Skeletal muscle tissue (tissue), 4 donors: ENCODE measurements around the gene ZBTB42. TPM values are rescaled to one million over a fixed set of nuclear protein-coding genes. Genes with fewer than 3 reads are reported as not detected.

Experiments
- H3K27ac ChIP-seq: one replicate; pipeline ENCODE4 v1.7.0; 2013; ENCODE audit warnings: mild to moderate bottlenecking, low read depth, low read length, inconsistent platforms
- H3K27me3 ChIP-seq, 3 donors: one replicate each; pipeline ENCODE4 v1.7.0; 2013; ENCODE audit warnings: low read length in 3 of 3; ENCODE audit not compliant: control insufficient read depth in 3 of 3, insufficient read depth in 3 of 3
- H3K36me3 ChIP-seq, 3 donors: one replicate each; pipeline ENCODE4 v1.7.0; 2013; ENCODE audit warnings: low read length in 3 of 3; ENCODE audit not compliant: control insufficient read depth in 3 of 3, insufficient read depth in 3 of 3
- H3K4me1 ChIP-seq, 3 donors: one replicate each; pipeline ENCODE4 v1.7.0; 2013; ENCODE audit warnings: low read length in 3 of 3, mild to moderate bottlenecking in 3 of 3; ENCODE audit not compliant: control insufficient read depth in 3 of 3, insufficient read depth in 3 of 3
- H3K4me3 ChIP-seq, 3 donors: one replicate each; pipeline ENCODE4 v1.7.0; 2013; ENCODE audit warnings: low read length in 3 of 3
- H3K9ac ChIP-seq, 3 donors: one replicate each; pipeline ENCODE4 v1.7.0; 2013; ENCODE audit warnings: low read length in 3 of 3, mild to moderate bottlenecking in 3 of 3, moderate library complexity in 2 of 3, low read depth in 1 of 3
- H3K9me3 ChIP-seq, 3 donors: one replicate each; pipeline ENCODE4 v1.7.0; 2013; ENCODE audit warnings: low read length in 3 of 3; ENCODE audit not compliant: control insufficient read depth in 3 of 3
- total RNA-seq: library from RNA; depleted of rRNA; stranded (reverse); fragments of >200 nt; gene quantifications from one replicate; pipeline ENCODE4 v1.2.3, GENCODE V29; 2014
- donor health status: Osteomylitis.

ZBTB42 gene
- total RNA-seq, 1 donor from 2014 or later, result 3.7 TPM

DNA sequence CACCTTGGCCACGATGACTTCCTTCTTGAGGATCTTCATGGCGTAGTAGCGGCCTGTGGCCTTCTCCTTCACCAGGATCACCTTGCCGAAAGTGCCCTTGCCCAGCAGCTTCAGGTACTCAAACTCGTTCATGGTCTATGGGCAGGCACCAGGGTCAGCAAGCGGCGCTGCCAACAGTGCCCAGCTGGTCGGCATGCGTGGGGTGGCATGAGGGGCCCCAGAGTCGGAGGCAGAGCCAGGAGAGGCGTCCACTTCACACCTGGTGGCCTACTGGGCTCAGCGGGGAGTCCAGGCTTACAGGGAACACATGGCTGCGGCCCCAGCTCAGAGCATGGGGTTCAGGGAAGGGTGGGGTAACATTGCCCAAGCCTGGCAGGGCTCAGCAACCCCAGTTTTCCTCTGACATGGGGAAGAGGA lies 25.8 kb upstream of the ZBTB42 start:
- no peak overlapping the region for H3K9ac ChIP-seq
- no peak overlapping the region for H3K27ac ChIP-seq
- no peaks in the 10 kb centered on the region for H3K9me3 ChIP-seq
- H3K36me3 ChIP-seq, result peaks cover 34 to 44% (median 41%) of the 10 kb centered on the region in 3 donors
- no peak overlapping the region for H3K4me3 ChIP-seq
- H3K27me3 ChIP-seq, result no peaks in the 10 kb centered on the region
- H3K4me1 ChIP-seq, result no peaks in the 10 kb centered on the region

DNA sequence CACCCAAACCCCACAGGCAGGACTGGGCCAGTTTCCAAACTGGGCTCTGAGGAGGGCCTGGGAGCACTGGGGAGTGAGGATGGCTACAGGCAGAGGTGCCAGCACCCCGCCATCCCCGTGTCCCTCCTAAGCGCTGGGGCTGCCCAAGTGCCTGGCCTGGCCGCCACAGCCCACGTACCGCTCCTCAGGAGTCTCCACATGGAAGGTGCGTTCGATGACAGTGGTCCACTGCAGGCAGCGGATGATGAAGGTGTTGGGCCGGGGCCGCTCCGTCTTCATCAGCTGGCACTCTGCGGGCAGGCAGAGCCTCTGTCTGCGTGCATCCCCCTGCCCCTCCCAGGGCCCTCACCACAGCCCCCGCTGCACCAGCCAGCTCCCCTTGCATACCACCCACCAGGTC lies 24.4 kb upstream of the ZBTB42 start:
- Histone ChIP-seq H3K4me1 (no peaks in the 10 kb centered on the region), H3K36me3 (peaks cover 25 to 35% (median 32%) of the 10 kb centered on the region in 3 donors), H3K27me3 (no peaks in the 10 kb centered on the region), H3K9me3 (no peaks in the 10 kb centered on the region), H3K4me3 (no peak overlapping the region), H3K27ac (no peak overlapping the region), H3K9ac (no peak overlapping the region)

DNA sequence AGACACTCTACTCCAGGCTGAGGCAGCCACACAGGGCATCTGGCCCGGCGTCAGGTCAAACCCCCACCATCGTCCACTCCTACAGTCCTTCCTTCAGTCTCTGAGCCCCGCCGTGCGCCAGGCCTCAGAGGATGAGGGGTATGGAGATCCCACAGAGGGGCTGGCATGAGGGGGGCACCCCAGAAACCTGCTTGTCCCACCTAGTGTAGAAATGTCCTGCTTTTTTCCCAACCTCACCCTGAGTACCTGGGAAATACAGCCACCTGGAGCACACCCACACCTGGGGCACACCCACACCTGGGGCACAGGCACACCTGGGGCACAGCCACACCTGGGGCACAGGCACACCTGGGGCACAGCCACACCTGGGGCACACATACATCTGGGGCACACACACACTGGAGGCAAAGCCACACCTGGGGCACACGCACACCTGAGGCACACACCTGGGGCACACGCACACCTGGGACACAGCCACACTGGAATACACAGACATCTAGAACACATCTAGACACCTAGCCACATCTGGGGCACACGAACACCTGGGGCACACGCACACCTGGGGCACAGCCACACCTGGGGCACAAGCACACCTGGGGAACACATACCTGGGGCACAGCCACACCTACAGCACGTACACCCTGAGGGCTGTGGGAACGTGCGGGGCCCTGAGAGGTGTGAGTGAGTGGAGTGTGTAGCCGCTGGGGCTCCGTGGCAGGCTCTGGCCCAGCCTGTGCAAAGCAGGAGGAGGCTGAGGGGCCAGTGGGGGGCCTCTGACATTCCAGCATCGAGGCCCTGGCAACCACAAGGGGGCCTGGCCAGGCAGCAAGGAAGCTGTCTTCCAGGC lies 23.7 kb upstream of the ZBTB42 start:
- no peak overlapping the region for H3K27ac ChIP-seq
- H3K9me3 ChIP-seq, result no peaks in the 10 kb centered on the region
- H3K4me3 ChIP-seq, result no peak overlapping the region
- H3K36me3 ChIP-seq, result peaks cover 18 to 28% (median 25%) of the 10 kb centered on the region in 3 donors
- no peaks in the 10 kb centered on the region for H3K4me1 ChIP-seq
- H3K9ac ChIP-seq, result no peak overlapping the region
- H3K27me3 ChIP-seq, result no peaks in the 10 kb centered on the region

DNA sequence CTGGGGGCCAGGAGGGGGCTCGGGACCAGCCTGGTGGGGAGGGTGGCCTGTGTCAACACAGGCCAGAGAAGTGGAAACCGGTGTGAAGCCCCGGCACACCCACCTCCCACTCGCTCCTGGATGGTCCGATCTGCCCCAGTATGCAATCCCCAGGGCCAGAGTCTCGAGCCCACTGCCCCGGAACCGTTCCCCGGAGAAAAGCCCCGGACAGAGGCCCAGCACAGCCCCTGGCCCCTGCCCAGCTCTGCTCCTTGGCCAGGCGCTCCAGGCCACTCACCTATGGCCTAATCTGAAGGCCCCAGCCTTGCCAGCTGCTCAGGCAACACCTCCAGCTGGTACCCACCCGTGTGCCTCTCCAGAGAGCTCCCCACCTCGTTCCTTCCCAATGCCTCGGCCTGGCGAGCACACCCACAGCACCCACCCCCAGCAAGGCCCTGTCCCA lies 23.1 kb upstream of the ZBTB42 start:
- Histone ChIP-seq H3K27me3 (no peaks in the 10 kb centered on the region), H3K4me1 (no peaks in the 10 kb centered on the region), H3K4me3 (no peak overlapping the region), H3K9me3 (no peaks in the 10 kb centered on the region), H3K27ac (no peak overlapping the region), H3K9ac (no peak overlapping the region), H3K36me3 (peaks cover 13 to 22% (median 19%) of the 10 kb centered on the region in 3 donors)

DNA sequence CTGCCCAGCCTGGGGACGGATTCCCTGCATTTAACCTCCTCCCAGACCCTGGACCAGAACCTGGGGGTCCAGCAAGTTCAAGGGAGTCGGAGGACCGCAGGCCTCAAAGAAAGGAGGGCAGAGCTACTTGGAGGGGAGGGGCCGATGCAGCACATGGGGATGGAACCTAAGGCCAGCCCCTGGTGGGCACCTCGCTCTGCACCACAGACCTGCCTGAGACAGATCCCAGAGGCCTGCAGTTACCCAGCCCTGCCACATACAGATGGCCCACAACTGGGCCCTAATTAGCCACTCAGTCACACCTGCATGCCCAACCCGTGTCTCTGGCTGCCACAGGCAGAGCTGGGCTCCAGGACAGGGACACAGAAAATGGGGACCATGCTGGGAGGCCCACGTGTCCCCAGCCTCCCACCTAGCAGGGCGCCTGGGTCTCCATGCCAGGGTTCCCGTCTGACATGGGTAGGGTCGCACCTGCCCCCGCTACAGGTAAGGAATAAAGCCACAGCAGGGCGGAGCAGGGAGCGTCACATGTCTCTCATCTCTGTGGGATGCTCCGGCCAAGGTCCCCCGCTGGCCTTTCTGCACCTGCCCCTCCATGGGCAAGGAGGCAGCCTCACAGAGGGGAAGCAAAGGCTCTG lies 22.1 kb upstream of the ZBTB42 start:
- Histone ChIP-seq H3K27me3 (no peaks in the 10 kb centered on the region), H3K36me3 (peaks cover 8 to 14% (median 13%) of the 10 kb centered on the region in 3 donors), H3K27ac (no peak overlapping the region), H3K9ac (no peak overlapping the region), H3K4me1 (no peaks in the 10 kb centered on the region), H3K9me3 (no peaks in the 10 kb centered on the region), H3K4me3 (no peak overlapping the region)

DNA sequence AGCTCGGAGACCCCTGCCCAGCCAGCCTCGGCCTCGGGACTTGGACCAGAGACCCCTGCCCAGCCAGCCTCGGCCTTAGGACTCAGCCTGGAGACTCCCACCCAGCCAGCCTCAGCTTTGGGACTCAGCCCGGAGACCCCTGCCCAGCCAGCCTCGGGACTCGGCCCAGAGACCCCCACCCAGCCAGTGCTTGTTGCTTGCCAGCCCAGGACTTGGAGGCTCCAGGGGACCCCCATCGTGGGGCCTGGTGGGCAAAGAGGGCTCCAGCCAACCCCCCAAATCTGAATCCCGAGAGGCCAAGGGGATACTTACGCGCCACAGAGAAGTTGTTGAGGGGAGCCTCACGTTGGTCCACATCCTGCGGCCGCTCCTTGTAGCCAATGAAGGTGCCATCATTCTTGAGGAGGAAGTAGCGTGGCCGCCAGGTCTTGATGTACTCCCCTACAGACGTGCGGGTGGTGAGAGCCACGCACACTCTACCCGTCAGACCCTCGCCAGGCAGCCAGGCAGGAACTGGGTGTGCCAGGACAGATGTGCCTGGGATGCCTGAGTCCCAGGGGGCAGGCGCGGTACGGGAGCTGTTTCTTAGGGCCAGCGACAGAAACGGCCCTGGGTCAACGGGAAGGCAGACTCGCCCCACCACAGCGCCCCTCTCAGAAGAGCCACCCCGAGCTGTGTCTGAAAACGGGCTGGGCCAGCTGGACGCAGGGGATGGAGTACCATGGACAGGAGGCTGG lies 21.0 kb upstream of the ZBTB42 start:
- H3K36me3 ChIP-seq, result peaks cover 6 to 10% (median 8%) of the 10 kb centered on the region in 3 donors

DNA sequence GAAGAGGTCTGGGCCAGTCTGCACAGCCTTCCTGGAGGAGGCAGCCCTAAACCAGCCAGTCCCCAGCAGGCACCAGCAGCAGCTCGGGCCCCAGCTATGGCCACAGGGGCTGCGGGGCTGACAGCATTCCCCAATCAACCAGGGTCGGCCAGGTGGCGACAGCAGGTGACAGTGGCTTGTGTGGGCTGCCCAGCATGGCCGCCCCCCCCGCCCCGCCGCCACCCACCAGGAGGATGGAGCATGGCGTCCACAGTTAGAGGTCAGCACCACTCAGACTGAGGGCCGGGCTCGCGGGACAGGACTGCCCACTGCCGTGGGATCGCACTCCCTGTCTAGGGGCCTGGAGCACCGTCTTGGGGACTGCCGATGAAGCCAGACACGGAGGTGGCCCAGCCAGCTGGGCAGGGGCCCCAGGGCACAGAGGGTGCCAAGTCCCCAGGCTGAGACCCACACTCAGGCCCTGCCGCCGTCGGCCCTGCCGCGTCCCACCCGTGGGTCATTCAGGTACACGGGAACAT lies 20.3 kb upstream of the ZBTB42 start:
- H3K27ac ChIP-seq, result no peak overlapping the region
- H3K9me3 ChIP-seq, result no peaks in the 10 kb centered on the region
- peaks cover 2 to 6% (median 6%) of the 10 kb centered on the region in 3 donors for H3K36me3 ChIP-seq
- no peaks in the 10 kb centered on the region for H3K4me1 ChIP-seq
- H3K4me3 ChIP-seq, result no peak overlapping the region
- H3K9ac ChIP-seq, result no peak overlapping the region
- no peaks in the 10 kb centered on the region for H3K27me3 ChIP-seq

More for the DNA sequence above, 21.0 kb upstream of the ZBTB42 start:
- H3K4me3 ChIP-seq, result no peak overlapping the region
- H3K9ac ChIP-seq, result no peak overlapping the region
- no peaks in the 10 kb centered on the region for H3K4me1 ChIP-seq
- no peaks in the 10 kb centered on the region for H3K9me3 ChIP-seq
- H3K27me3 ChIP-seq, result no peaks in the 10 kb centered on the region
- no peak overlapping the region for H3K27ac ChIP-seq

DNA sequence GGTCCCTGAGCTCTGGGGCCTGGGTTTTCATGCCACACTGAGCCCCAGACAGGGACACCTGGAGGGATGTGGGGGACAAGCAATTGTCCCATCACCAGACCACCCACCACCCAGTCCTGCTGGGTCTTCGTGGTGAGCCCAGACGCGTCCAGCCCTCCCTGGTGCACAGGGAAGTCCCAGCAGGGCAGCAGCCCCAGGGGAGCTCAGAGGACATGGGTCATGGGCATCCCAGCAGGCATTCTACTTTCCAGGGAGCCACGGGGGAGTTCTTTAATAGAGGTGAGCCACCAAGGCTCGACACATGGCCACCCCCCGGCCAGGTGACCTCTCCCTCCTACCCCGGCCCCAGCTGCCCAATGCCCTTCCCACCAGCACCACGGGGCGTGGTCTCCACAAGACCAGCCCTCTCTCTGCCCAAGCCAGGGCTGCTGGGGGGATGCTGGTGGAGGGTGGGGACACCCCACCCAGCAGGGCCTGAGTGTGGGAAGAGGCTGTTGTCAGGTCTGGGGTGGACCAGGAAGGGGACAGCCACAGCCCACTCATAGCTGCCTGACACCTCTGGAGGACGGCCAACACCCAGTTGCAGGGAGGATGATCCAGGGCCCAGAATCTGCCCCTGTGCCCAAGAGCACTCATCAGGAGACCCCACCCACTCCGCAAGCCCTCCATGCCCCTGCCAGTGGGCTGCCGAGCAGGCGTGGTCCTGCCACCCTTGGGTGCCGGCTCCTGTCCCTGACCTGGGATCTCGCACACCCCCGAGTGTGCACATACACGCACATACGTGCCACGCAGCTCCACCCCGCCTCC lies 19.4 kb upstream of the ZBTB42 start:
- no peak overlapping the region for H3K9ac ChIP-seq
- no peak overlapping the region for H3K4me3 ChIP-seq
- H3K27ac ChIP-seq, result no peak overlapping the region
- H3K9me3 ChIP-seq, result no peaks in the 10 kb centered on the region
- H3K4me1 ChIP-seq, result peaks cover 0 to 4% (median under 1%) of the 10 kb centered on the region in 3 donors
- H3K27me3 ChIP-seq, result no peaks in the 10 kb centered on the region
- H3K36me3 ChIP-seq, result peaks cover 0 to 4% (median 2%) of the 10 kb centered on the region in 3 donors

DNA sequence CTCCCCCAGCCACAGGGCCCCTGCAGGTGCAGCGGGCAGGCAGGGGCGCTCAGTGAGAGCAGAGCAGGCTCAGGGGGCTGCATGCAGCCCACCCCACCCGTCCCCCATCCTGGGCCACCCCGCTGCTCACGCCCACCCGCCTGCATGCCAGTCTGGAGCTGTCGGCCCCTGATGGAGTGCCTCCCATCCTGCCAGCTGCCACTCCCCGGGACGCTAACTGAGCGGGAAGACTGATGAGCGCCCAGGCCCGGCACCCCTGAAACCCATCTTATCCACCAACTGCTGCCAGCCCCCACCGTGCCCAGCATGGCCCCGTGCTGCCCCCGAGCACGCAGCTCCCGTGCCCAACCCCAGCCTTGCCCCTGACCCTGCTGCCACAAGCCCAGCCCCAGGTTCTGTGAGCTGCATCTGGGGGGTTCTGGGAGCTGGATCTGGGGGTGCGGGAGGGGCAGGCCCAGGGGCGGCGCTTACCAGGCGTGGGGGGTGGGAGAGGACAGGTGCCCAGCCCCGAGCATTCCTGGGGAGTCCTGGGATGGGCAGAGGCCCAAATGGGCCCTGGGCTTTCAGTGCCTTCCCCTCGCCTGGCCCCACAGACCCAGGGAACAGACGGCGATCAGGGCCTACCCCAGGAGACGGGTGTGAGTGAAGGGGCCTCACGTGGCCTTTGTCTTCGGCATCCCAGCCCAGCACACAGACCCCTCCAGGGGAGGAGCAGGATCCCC lies 18.7 kb upstream of the ZBTB42 start:
- peaks cover 2 to 11% (median 5%) of the 10 kb centered on the region in 3 donors for H3K4me1 ChIP-seq
- H3K9me3 ChIP-seq, result no peaks in the 10 kb centered on the region
- peaks cover 0 to 2% (median 2%) of the 10 kb centered on the region in 3 donors for H3K36me3 ChIP-seq

More for the DNA sequence above, 18.7 kb upstream of the ZBTB42 start:
- Histone ChIP-seq H3K4me3 (no peak overlapping the region), H3K27me3 (no peaks in the 10 kb centered on the region), H3K27ac (no peak overlapping the region), H3K9ac (no peak overlapping the region)
